GM12878 (cell line): ENCODE results near the gene WSCD2. TPM values are rescaled to one million over a fixed set of nuclear protein-coding genes. Genes with fewer than 3 reads are reported as not detected.

ENCODE experiments used
- ATAC-seq: fragments of 200-7000 bp; cut with Tn5 transposase; 3 replicates; pipeline ENCODE4 v1.9.1; 2020; ENCODE audit warnings: mild to moderate bottlenecking, moderate library complexity
- BruUV-seq: library from RNA; stranded (reverse); fragments of 400-500 nt; replicated peaks from 2 replicates; lab custom pipeline; 2021; lab: Mats Ljungman, UMichigan
- CTCF ChIA-PET: fragments of 300-600 bp; sonication (Branson Sonifier 250); formaldehyde crosslinking; extraction: SDS; loops from one replicate; lab custom pipeline; 2021; ENCODE audit warnings: inconsistent platforms; lab: Yijun Ruan, JAX
- POLR2A ChIA-PET: fragments of 350-600 bp; formaldehyde crosslinking; extraction: SDS; loops from one replicate; lab custom pipeline; 2021; ENCODE audit warnings: inconsistent platforms; lab: Charles Lee
- RAD21 ChIA-PET: fragments of 300-600 bp; sonication (Branson Sonifier 250); formaldehyde crosslinking; loops from one replicate; lab custom pipeline; 2023; ENCODE audit warnings: antibody characterized with exemption; ENCODE audit not compliant: unreplicated experiment; lab: Charles Lee
- SMC1A ChIA-PET: fragments of 300-600 bp; sonication (Branson Sonifier 250); formaldehyde crosslinking; loops from one replicate; lab custom pipeline; 2023; ENCODE audit not compliant: unreplicated experiment, uncharacterized antibody; lab: Charles Lee
- DNase-seq: peaks from one replicate; pipeline ENCODE4 v3.0.0-alpha.2; 2011; ENCODE audit warnings: low read depth, low spot score
- FAIRE-seq: peaks from 3 replicates; lab custom pipeline; 2011; peaks lifted over from hg19 to GRCh38; lab: Jason Lieb, UNC
- H2AFZ ChIP-seq: 2 replicates; pipeline ENCODE4 v1.6.0; 2011; ENCODE audit warnings: low read depth, low read length, control low read depth; ENCODE audit not compliant: control insufficient read depth
- H3K27ac ChIP-seq: 2 replicates; pipeline ENCODE4 v1.5.1; 2011; ENCODE audit warnings: control low read depth; ENCODE audit not compliant: control insufficient read depth, insufficient read depth
- H3K27me3 ChIP-seq, 2 experiments: replicated peaks in 1 of 2; 2 replicates each; pipeline versions ENCODE4 v1.6.0 to v1.6.1; 2011; ENCODE audit warnings: low read length in 1 of 2; ENCODE audit not compliant: control insufficient read depth in 2 of 2, insufficient read depth in 2 of 2
- H3K36me3 ChIP-seq, 2 experiments: 2 replicates each; pipeline ENCODE4 v1.5.1; 2011; ENCODE audit warnings: low read length in 1 of 2; ENCODE audit not compliant: control insufficient read depth in 2 of 2, insufficient read depth in 2 of 2
- H3K4me1 ChIP-seq: 2 replicates; pipeline ENCODE4 v1.6.1; 2011; ENCODE audit warnings: mild to moderate bottlenecking, low read length, moderate library complexity, mixed read lengths; ENCODE audit not compliant: control insufficient read depth, insufficient read depth
- H3K4me2 ChIP-seq: 2 replicates; pipeline ENCODE4 v1.6.0; 2011; ENCODE audit warnings: control low read depth; ENCODE audit not compliant: control insufficient read depth, insufficient read depth
- H3K4me3 ChIP-seq: fragments of 200-600 bp; sonication (generic); 2 replicates; pipeline ENCODE4 v1.5.1; 2016
- H3K79me2 ChIP-seq: 2 replicates; pipeline ENCODE4 v1.6.0; 2011; ENCODE audit warnings: low read length; ENCODE audit not compliant: control insufficient read depth, insufficient read depth
- H3K9ac ChIP-seq: 2 replicates; pipeline ENCODE4 v1.8.0; 2011; ENCODE audit warnings: low read length, control low read depth, mixed read lengths; ENCODE audit not compliant: control insufficient read depth, insufficient read depth
- H3K9me3 ChIP-seq: replicated peaks from 3 replicates; pipeline ENCODE4 v1.5.1; 2011; ENCODE audit warnings: mild to moderate bottlenecking, low read length; ENCODE audit not compliant: control insufficient read depth, insufficient read depth
- H4K20me1 ChIP-seq: 2 replicates; pipeline ENCODE4 v1.6.0; 2011; ENCODE audit not compliant: control insufficient read depth, insufficient read depth
- ATF3 ChIP-seq: IDR thresholded peaks from 2 replicates; pipeline ENCODE4 v1.6.1; 2011; ENCODE audit warnings: low read depth, mild to moderate bottlenecking, low read length, moderate library complexity, borderline replicate concordance; ENCODE audit errors: extremely low read depth
- CREB1 ChIP-seq: IDR thresholded peaks from 2 replicates; pipeline ENCODE4 v1.6.1; 2012; ENCODE audit warnings: low read depth, mild to moderate bottlenecking, inconsistent platforms
- CUX1 ChIP-seq: IDR thresholded peaks from 2 replicates; pipeline ENCODE4 v1.6.1; 2012; ENCODE audit warnings: improper control_type of control experiment, low read depth, low read length; ENCODE audit not compliant: insufficient replicate concordance
- DPF2 ChIP-seq: fragments of 450-650 bp; IDR thresholded peaks from 2 replicates; pipeline ENCODE4 v1.6.1; 2017; ENCODE audit warnings: mild to moderate bottlenecking
- ESRRA ChIP-seq: IDR thresholded peaks from 2 replicates; pipeline ENCODE4 v1.6.1; 2012; ENCODE audit warnings: mild to moderate bottlenecking, low read length, improper control_type of control experiment
- SMARCA5 ChIP-seq: fragments of 450-650 bp; IDR thresholded peaks from 2 replicates; pipeline ENCODE4 v1.6.1; 2017; ENCODE audit warnings: mild to moderate bottlenecking
- SPI1 ChIP-seq: IDR thresholded peaks from 2 replicates; pipeline ENCODE4 v1.6.1; 2011; ENCODE audit warnings: low read depth, mild to moderate bottlenecking, low read length, moderate library complexity, borderline replicate concordance; ENCODE audit not compliant: insufficient read depth
- STAT1 ChIP-seq: fragments of 450-650 bp; conservative IDR thresholded peaks from 2 replicates; pipeline ENCODE4 v1.6.1; 2014; ENCODE audit warnings: antibody characterized with exemption, mild to moderate bottlenecking
- TBL1XR1 ChIP-seq: IDR thresholded peaks from 2 replicates; pipeline ENCODE4 v1.6.1; 2012; ENCODE audit warnings: low read depth, low read length, improper control_type of control experiment
- ZNF384 ChIP-seq: IDR thresholded peaks from 2 replicates; pipeline ENCODE4 v1.6.1; 2012; ENCODE audit warnings: low read depth, mild to moderate bottlenecking, low read length, improper control_type of control experiment, borderline replicate concordance
- WGBS: methylation state at CpG from one replicate; pipeline ENCODE4 v1.1.6; 2016; ENCODE audit warnings: low lambda C conversion rate; ENCODE audit not compliant: insufficient replicate concordance, insufficient coverage; ENCODE audit errors: missing lambda C conversion rate; 5-methylcytosine and 5-hydroxymethylcytosine counted together
- in situ Hi-C: fragments of 300-500 bp; cut with MboI; formaldehyde crosslinking; loops from 9 replicates; pipeline ENCODE4 v1.14.3; 2018; ENCODE audit warnings: mixed read lengths
- intact Hi-C: fragments of 100-400 bp; cut with micrococcal nuclease; formaldehyde crosslinking; loops from one replicate; pipeline ENCODE4 v1.14.2; 2022; ENCODE audit not compliant: unreplicated experiment
- polyA plus RNA-seq, 11 experiments: library from polyadenylated mRNA; depleted of rRNA in 4 of 11; unstranded in 6 of 11; stranded (reverse) in 5 of 11; fragments of >200 nt; fragmentation: Nextera tagmentation in 4 of 11; fragmentation: Illumina TruSeq in 1 of 11; extraction: Ambion mirVana in 4 of 11; extraction: Trizol in 1 of 11; gene quantifications; 1 replicate in 1 of 11; 2 replicates in 10 of 11; pipeline versions ENCODE4 v1.2.1 to v1.2.3, GENCODE V29; 2011 to 2016; ENCODE audit warnings: inconsistent platforms in 2 of 11, missing spikeins in 2 of 11, low read depth in 1 of 11
- total RNA-seq, 4 experiments: library from RNA; depleted of rRNA in 3 of 4; stranded (reverse); fragments of >200 nt in 3 of 4; fragmentation: Illumina TruSeq in 1 of 4; extraction: Trizol in 1 of 4; gene quantifications; 2 replicates each; pipeline versions ENCODE4 v1.2.1 to v1.2.3, GENCODE V29; 2013 to 2021

Gene WSCD2
- total and polyA plus RNA-seq, 10 of the 15 experiments (the other 5 are each of a cell fraction or from before 2014, with no cell fraction given), result 0.41 TPM; not detected in 9

- no peak overlapping the region for H3K27ac ChIP-seq
- ATAC-seq, result no peak
- 0% methylated on average over 3 of the region's 3 CpGs for WGBS
- CTCF ChIA-PET, result no interaction called here
- DNase-seq, result no peak
- in situ Hi-C loops (no loop called here), intact Hi-C loops (no loop called here)
- H3K79me2 ChIP-seq, result no peaks in the 10 kb centered on the region
- SMC1A ChIA-PET, result no interaction called here
- no peak overlapping the region for H3K4me2 ChIP-seq
- no peak for FAIRE-seq
- H3K36me3 ChIP-seq, result no peaks in the 10 kb centered on the region
- H3K9me3 ChIP-seq, result no peaks in the 10 kb centered on the region
- H4K20me1 ChIP-seq, result no peaks in the 10 kb centered on the region
- POLR2A ChIA-PET, result no interaction called here
- no peak for TF ChIP-seq DPF2
- no peak for TF ChIP-seq CUX1
- TF ChIP-seq SPI1, result no peak
- TF ChIP-seq ESRRA, result no peak
- no peak for TF ChIP-seq CREB1
- TF ChIP-seq STAT1, result no peak
- no peak for TF ChIP-seq ATF3
- no peak for TF ChIP-seq TBL1XR1
- TF ChIP-seq SMARCA5, result no peak
- no peak for TF ChIP-seq ZNF384
- H2AFZ ChIP-seq, result no peak overlapping the region
- peaks cover 4% of the 10 kb centered on the region for H3K4me1 ChIP-seq
- no peak overlapping the region for H3K4me3 ChIP-seq
- RAD21 ChIA-PET, result no interaction called here
- no TSS peak for BruUV-seq
- H3K27me3 ChIP-seq, result no peaks in the 10 kb centered on the region
- H3K9ac ChIP-seq, result no peak overlapping the region
These were observed 153.6 kb downstream of the WSCD2 start for GRCh38 chr12:108282676-108283075.
